ENCODE data around the gene EMP1. TPM values are rescaled to one million over a fixed set of nuclear protein-coding genes. Genes with fewer than 3 reads are reported as not detected.

EMP1 gene
- total and polyA plus RNA-seq, 9 of the 15 experiments (the other 6 are each of a cell fraction or from before 2014, with no cell fraction given) = 0.10 to 0.60 TPM; not detected in 7

GRCh38 chr12:13179211-13180074 lies 17.1 kb upstream of the EMP1 start:
- in situ Hi-C loops (cut with MboI) (no loop called here), intact Hi-C loops (cut with micrococcal nuclease) (no loop called here)
- ChIA-PET POLR2A (interaction anchor here (0.7 kb wide), 1 partner anchor 17 kb away, joined by 4 read pairs; no protein-coding TSS in a partner anchor), CTCF (ENCODE audit: low intra/inter-chr PET ratio) (no interaction called here)
- Histone ChIP-seq H2AFZ (ENCODE audit: low read depth, low read length) (no peak overlapping the region), H4K20me1 (replicated peaks; ENCODE audit: control insufficient read depth, insufficient read depth, low read length) (no peaks in the 10 kb centered on the region), H3K4me2 (ENCODE audit: insufficient read depth, low read length) (no peak overlapping the region), H3K27ac (ENCODE audit: extremely low read depth, low read depth, low read length) (no peak overlapping the region), H3K9me3 (replicated peaks; ENCODE audit: control insufficient read depth, insufficient read depth, low read depth, low read length) (no peaks in the 10 kb centered on the region), H3K4me1 (replicated peaks in 1 of 2; ENCODE audit: control insufficient read depth in 2 of 2, insufficient read depth in 2 of 2, low read length in 2 of 2) (no peaks in the 10 kb centered on the region), H3K9ac (ENCODE audit: insufficient read depth in 1 of 2, low read depth in 2 of 2, low read length in 2 of 2) (no peak overlapping the region), H3K79me2 (ENCODE audit: control insufficient read depth, insufficient read depth, low read length) (no peaks in the 10 kb centered on the region), H3K27me3 (ENCODE audit: control insufficient read depth in 2 of 2, insufficient read depth in 2 of 2, low read length in 2 of 2) (peaks cover 0 to 11% of the 10 kb centered on the region in 2 experiments; a peak in 2 of 5 replicates), H3K9me1 (ENCODE audit: control insufficient read depth, insufficient read depth, low read length) (no peaks in the 10 kb centered on the region), H3K36me3 (ENCODE audit: control insufficient read depth, insufficient read depth, low read length) (no peaks in the 10 kb centered on the region), H3K4me3 (no peak overlapping the region)
- ATAC-seq = no peak
- BruUV-seq (replicated peaks) = no TSS peak
- no peak for FAIRE-seq
- WGBS (ENCODE audit: insufficient coverage, low coverage, missing lambda C conversion rate) = 0% methylated on average over 10 of the region's 11 CpGs
- no peak for DNase-seq (ENCODE audit: extremely low read depth in 1 of 4, low spot score in 3 of 4)
- TF ChIP-seq ZNF3 (CRISPR knock-in tag; IDR thresholded peaks at IDR 0.05) (no peak), ZNF311 (CRISPR knock-in tag; IDR thresholded peaks at IDR 0.05) (no peak), ZNF740 (CRISPR knock-in tag; IDR thresholded peaks at IDR 0.05) (no peak), ZNF740 (tag; IDR thresholded peaks at IDR 0.05) (no peak), ZNF407 (IDR thresholded peaks at IDR 0.05; ENCODE audit: low read depth) (no peak), TEAD4 (IDR thresholded peaks at IDR 0.05; ENCODE audit: low read length) (no peak), TEAD4 (CRISPR knock-in tag; IDR thresholded peaks at IDR 0.05; ENCODE audit: borderline replicate concordance) (no peak), ZNF830 (CRISPR knock-in tag; IDR thresholded peaks at IDR 0.05) (no peak), ZNF561 (CRISPR knock-in tag; conservative IDR thresholded peaks at IDR 0.05) (no peak), SOX6 (IDR thresholded peaks at IDR 0.05) (no peak), ZNF12 (CRISPR knock-in tag; IDR thresholded peaks at IDR 0.05) (no peak)
